Measurements from ENCODE around the gene GRID2. TPM values are rescaled to one million over a fixed set of nuclear protein-coding genes. Genes with fewer than 3 reads are reported as not detected.
"Not testable (repeated sequence)": the region's sequence is repeated elsewhere in the genome, so short reads cannot be mapped to it uniquely, and the experiment has no call there.

The GRID2 gene
- total RNA-seq, 1 donor from 2014 or later = not detected

- no peak for DNase-seq (ENCODE audit: low read depth in 2 of 2)
Observed at GRCh38 chr4:92433272-92433758, 129.5 kb downstream of the GRID2 start.

GRCh38 chr4:92438722-92439121, 135.0 kb downstream of the GRID2 start:
- not testable (repeated sequence) for DNase-seq (ENCODE audit: low read depth in 2 of 2)

DNA sequence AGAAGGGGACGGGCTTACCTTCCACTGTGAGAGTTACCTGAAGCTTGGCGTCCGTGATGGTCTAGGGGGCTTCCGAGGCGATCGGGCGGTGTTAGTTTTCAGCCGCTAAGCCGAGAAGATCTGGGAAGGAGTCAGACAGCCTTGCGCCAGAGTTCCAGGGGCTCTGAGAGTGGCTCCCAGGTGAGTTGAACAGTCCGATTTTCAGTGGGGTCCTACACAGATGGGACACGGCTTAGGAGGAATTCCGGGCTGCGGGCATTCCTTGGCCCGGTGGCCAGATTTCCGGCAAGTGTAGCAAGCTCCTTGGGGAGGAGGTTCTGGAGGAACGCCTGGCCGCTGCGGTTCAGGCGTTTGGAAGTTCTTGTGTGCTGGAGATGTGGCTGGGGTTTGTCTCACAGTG, 138.4 kb downstream of the GRID2 start:
- not testable (repeated sequence) for DNase-seq (ENCODE audit: low read depth in 2 of 2)

GRCh38 chr4:92444143-92444843, 140.5 kb downstream of the GRID2 start:
- not testable (repeated sequence) for DNase-seq (ENCODE audit: low read depth in 2 of 2)

- no peak for DNase-seq (ENCODE audit: low read depth in 2 of 2)
Observed at GRCh38 chr4:92445127-92445526, 141.4 kb downstream of the GRID2 start.

- DNase-seq (ENCODE audit: low read depth in 2 of 2) = no peak
Observed at GRCh38 chr4:92447255-92447905, 143.6 kb downstream of the GRID2 start.

DNA sequence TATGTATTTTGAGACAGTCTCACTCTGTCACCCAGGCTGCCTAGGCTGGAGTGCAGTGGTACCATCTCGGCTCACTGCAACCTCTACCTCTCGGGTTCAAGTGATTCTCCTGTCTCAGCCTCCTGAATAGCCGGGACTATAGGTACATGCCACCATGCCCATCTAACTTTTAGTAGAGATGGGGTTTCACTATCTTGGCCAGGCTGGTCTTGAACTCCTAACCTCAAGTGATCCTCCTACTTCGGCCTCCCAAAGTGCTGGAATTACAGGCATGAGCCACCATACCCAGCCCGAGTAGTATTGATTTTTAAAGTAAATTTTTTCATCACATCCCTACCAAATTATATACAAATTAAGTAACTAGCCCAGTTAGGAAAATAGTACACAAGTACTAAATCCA, 144.4 kb downstream of the GRID2 start:
- not testable (repeated sequence) for DNase-seq (ENCODE audit: low read depth in 2 of 2)

DNA sequence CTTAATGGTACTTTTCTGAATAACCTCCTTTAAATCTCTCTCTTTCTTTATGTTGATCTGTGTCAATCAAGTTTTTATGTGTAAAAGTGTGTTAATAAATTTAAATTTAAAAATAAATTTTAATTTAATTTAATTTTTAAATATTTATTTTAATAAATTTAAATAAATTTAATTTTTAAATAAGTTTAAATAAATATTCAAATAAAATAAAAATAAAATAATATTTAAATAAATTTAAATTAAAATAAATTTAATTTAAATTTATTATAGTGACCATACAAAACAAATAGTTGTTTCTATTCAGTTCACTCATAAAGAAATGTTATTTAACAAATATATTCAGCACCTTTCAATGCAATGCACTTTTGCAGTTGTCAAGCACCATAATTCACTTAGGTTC, 146.9 kb downstream of the GRID2 start:
- no peak for DNase-seq (ENCODE audit: low read depth in 2 of 2)

- no peak for DNase-seq (ENCODE audit: low read depth in 2 of 2)
Observed at GRCh38 chr4:92451782-92452181, 148.0 kb downstream of the GRID2 start.

DNA sequence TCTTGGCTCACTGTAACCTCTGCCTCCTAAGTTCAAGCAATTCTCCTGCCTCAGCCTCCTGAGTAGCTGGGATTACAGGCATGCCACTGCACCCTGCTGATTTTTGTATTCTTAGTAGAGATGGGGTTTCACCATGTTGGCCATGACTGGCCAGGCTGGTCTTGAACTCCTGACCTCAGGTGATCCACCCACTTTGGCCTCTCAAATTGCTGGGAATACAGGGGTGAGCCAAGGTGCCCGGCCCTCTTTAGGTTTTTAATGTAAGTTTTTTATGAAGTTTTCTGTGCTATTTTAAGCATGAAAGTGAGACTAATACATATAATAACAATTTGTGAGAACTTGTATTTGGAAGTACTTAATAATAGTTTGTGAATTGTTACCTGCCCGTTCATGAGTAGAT, 148.6 kb downstream of the GRID2 start:
- DNase-seq (ENCODE audit: low read depth in 2 of 2) = not testable (repeated sequence)

DNA sequence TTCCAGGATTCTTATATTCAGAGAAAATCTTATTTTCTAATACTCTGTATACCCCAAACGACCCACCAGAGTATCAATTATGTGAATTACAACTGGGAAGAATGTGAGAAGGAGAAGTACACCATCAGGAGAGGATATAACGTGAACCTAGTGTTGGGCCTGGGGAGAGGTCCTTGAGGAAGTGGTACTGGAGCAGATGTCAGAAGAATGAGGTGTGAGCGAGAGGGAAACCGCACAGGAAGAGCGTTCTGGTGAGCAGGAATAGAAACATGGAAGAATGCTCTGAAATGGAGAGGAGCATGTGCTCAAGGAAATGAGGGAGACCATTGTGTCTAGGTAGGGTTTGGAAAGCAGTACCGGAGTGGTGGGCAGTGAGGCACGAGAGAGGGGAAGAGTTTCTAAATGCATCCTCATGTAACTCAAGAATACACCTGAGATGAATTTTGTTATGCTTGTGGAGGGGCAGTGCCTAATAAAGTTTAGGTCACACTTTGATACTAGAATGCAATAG, 151.6 kb downstream of the GRID2 start:
- DNase-seq (ENCODE audit: low read depth in 2 of 2) = no peak

DNA sequence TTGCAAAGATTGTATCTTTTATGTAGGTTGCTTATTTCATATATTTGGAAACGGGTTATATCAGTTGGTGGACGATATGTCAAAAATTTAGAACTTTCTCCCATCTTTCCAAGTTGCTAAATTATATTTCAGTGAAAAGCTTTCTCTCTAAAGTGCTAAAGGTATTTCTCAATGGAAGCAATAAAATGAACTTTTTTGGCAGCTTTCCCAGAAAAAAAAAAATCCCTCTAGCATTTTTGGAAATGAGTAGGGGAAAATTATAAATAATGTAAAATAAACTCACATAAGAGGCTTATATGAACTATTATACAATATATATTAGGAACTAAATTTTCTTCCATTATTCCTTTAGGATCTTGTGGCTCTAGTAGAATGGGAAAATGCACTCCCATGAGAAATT, 152.2 kb downstream of the GRID2 start:
- no peak for DNase-seq (ENCODE audit: low read depth in 2 of 2)

- DNase-seq (ENCODE audit: low read depth in 2 of 2) = no peak
Observed at GRCh38 chr4:92461732-92462131, 158.0 kb downstream of the GRID2 start.

DNA sequence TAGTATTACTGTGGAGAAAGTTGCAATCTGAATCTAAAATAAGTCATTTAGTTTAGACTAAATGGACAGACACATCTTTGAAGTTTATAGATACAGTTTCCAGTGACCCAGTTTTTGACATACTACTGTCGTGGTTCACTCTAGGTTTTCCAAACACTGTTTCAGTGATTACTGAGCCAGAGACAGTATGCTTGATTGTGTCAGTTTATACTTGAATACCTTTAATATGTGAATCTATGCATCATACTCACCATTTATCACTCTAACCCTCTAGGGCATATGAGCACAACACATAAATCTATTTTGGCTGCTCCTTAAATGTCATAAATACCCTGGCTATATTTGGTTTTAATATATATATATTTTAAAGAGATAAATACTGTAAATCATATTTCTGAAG, 173.5 kb downstream of the GRID2 start:
- DNase-seq (ENCODE audit: low read depth in 2 of 2) = no peak

DNA sequence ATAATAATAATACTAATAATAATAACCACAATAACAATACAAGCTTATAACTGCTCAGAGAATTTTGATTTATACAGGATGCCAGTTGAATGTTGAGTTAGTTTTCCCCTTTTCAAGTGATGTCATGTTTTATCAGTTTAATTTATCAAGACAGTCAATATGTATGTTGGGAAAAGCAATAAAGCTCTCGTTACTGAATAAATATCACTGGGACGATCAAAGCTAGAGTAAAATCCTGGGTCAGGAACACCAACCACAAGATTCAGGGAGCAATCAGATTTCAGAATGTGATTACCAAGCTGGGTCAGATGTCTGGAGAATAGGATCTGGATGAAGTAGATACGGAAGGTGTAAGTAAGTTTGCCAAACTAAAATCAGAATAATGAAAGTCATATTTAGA, 179.6 kb downstream of the GRID2 start:
- DNase-seq (ENCODE audit: low read depth in 2 of 2) = no peak

DNA sequence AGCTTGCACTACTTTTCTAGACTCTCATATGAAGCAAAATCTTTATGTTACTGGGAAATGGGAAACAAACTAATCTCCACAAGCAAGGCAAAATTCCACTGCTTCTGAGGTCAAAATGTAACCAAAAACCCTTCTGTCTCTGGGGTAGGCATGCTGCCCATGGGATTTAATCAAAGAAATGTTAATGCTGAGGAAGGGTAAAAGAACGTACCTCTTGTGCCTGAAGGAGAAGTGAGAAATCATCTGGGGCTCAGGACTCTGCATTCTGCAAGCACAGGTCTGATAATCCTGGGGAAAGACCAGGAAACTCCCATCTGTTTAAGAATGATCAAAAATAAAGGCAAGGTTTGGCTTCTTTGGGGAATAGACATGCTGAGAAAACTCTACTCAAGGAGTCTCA, 184.7 kb downstream of the GRID2 start:
- no peak for DNase-seq (ENCODE audit: low read depth in 2 of 2)

- no peak for DNase-seq (ENCODE audit: low read depth in 2 of 2)
Observed at GRCh38 chr4:92497141-92497540, 193.4 kb downstream of the GRID2 start.

GRCh38 chr4:92501456-92501855, 197.7 kb downstream of the GRID2 start:
- no peak for DNase-seq (ENCODE audit: low read depth in 2 of 2)

GRCh38 chr4:92506933-92507332, 203.2 kb downstream of the GRID2 start:
- no peak for DNase-seq (ENCODE audit: low read depth in 2 of 2)

DNA sequence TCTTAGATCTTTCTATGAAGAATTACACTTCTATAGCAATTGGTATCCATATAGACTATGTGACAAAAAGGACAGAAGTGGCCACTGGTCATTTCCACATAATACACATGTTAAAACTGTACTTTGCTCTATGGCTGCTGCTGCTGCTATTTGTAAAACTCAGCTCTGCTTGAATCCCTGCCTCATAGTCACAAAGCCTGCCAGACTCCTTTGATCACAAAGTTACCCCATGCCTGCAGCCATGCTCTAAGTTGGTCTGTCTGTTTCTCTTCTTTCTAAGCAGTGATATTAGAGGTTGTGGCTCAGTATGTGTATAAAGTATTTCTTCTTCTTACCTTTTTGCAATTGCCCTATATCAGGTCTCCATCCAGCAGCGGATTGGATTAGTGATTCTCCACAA, 210.9 kb downstream of the GRID2 start:
- DNase-seq (ENCODE audit: low read depth in 2 of 2) = no peak

DNA sequence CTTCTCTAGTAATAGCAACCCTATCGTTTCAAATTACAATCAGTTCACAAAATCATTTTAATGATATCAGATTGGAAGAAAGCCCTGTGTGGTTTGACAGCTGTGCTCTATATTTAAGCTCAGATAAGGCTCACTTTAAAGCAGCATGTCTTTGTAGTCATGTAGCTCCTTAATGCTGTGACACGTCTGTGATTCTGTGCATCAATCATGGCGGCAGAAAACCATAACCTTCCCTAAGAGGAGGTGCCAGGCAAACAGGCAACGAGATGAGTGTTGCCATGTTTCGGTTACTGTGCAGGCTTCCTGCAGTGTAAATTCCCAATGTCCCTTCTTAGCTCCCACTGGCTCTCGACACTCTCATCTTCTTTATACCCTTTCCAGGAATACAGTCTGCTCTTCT, 212.7 kb downstream of the GRID2 start:
- no peak for DNase-seq (ENCODE audit: low read depth in 2 of 2)

GRCh38 chr4:92519727-92520126, 216.0 kb downstream of the GRID2 start:
- no peak for DNase-seq (ENCODE audit: low read depth in 2 of 2)

- peak in 1 of 2 donors; percentile 3 for DNase-seq (ENCODE audit: low read depth in 2 of 2)
Observed at GRCh38 chr4:92520563-92520962, 216.8 kb downstream of the GRID2 start.
